ENCODE results near the gene ALX4. TPM values are rescaled to one million over a fixed set of nuclear protein-coding genes. Genes with fewer than 3 reads are reported as not detected.

Gene ALX4
- total RNA-seq, 1 donor from 2014 or later, result not detected

- Mint-ChIP-seq H3K4me3 (ENCODE audit: unreplicated experiment) (no peak overlapping the region), H3K27ac (ENCODE audit: unreplicated experiment) (no peak overlapping the region), H3K27me3 (ENCODE audit: unreplicated experiment) (no peaks in the 10 kb centered on the region), H3K4me1 (ENCODE audit: unreplicated experiment) (peaks cover 15% of the 10 kb centered on the region), H3K9me3 (ENCODE audit: unreplicated experiment) (no peaks in the 10 kb centered on the region), H3K36me3 (ENCODE audit: low read depth, unreplicated experiment) (peaks cover 7% of the 10 kb centered on the region)
- no peak for DNase-seq (ENCODE audit: low spot score)
- TF ChIP-seq, protein P1, sequence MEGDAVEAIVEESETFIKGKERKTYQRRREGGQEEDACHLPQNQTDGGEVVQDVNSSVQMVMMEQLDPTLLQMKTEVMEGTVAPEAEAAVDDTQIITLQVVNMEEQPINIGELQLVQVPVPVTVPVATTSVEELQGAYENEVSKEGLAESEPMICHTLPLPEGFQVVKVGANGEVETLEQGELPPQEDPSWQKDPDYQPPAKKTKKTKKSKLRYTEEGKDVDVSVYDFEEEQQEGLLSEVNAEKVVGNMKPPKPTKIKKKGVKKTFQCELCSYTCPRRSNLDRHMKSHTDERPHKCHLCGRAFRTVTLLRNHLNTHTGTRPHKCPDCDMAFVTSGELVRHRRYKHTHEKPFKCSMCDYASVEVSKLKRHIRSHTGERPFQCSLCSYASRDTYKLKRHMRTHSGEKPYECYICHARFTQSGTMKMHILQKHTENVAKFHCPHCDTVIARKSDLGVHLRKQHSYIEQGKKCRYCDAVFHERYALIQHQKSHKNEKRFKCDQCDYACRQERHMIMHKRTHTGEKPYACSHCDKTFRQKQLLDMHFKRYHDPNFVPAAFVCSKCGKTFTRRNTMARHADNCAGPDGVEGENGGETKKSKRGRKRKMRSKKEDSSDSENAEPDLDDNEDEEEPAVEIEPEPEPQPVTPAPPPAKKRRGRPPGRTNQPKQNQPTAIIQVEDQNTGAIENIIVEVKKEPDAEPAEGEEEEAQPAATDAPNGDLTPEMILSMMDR (IDR thresholded peaks at IDR 0.05; ENCODE audit: unreplicated experiment), result no peak
These were observed 66.2 kb downstream of the ALX4 start for GRCh38 chr11:44243595-44244343.

DNA sequence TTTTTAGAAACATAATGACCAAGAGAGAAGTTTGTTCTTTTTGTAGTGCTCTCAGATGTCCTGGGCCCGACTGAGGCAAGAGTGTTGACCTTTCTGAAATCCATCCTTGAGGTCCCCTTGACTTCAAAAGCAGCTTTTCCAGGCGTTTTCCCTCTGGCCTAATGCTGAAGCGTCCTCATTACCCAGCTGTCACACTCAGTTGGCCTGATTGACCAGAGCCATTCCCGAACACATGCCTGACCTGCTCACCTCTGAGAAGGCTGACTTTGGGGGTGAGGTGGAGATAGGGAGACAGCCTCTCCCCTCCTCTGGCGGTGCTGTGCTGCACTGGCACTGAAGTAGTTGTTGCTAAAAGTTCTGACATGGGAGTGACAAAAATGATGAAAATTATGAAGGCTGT is 66.9 kb downstream of the ALX4 start:
- no peak overlapping the region for H3K4me3 Mint-ChIP-seq (ENCODE audit: unreplicated experiment)
- H3K36me3 Mint-ChIP-seq (ENCODE audit: low read depth, unreplicated experiment), result peaks cover 7% of the 10 kb centered on the region
- DNase-seq (ENCODE audit: low spot score), result no peak
- no peaks in the 10 kb centered on the region for H3K9me3 Mint-ChIP-seq (ENCODE audit: unreplicated experiment)
- no peak overlapping the region for H3K27ac Mint-ChIP-seq (ENCODE audit: unreplicated experiment)
- TF ChIP-seq, protein P1 (IDR thresholded peaks at IDR 0.05; ENCODE audit: unreplicated experiment), result no peak
- peaks cover 15% of the 10 kb centered on the region for H3K4me1 Mint-ChIP-seq (ENCODE audit: unreplicated experiment)
- H3K27me3 Mint-ChIP-seq (ENCODE audit: unreplicated experiment), result no peaks in the 10 kb centered on the region

- Mint-ChIP-seq H3K4me1 (ENCODE audit: unreplicated experiment) (peaks cover 15% of the 10 kb centered on the region), H3K27me3 (ENCODE audit: unreplicated experiment) (no peaks in the 10 kb centered on the region), H3K4me3 (ENCODE audit: unreplicated experiment) (no peak overlapping the region), H3K9me3 (ENCODE audit: unreplicated experiment) (no peaks in the 10 kb centered on the region), H3K27ac (ENCODE audit: unreplicated experiment) (no peak overlapping the region), H3K36me3 (ENCODE audit: low read depth, unreplicated experiment) (peaks cover 7% of the 10 kb centered on the region)
- TF ChIP-seq, protein P1 (IDR thresholded peaks at IDR 0.05; ENCODE audit: unreplicated experiment), result no peak
- no peak for DNase-seq (ENCODE audit: low spot score)
These were observed 68.1 kb downstream of the ALX4 start for GRCh38 chr11:44241851-44242250.

DNA sequence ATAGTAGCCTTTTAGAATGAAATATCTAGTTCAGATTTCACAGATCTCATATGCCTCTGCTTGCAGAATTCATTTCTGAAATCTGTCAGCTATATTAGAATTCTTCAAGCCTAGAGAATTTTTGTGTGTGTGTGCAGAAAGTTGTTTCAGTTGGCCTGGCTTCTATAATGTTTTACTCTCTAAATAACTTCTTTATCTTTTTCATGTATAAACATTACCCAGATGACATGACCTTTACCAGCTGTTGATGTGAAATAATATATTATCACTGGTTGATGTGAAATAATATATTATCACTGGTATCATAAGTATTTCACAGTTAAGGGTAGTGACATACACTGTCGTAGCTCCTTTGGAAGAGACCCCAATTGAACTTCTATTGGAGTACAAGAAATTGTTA is 72.8 kb downstream of the ALX4 start:
- Mint-ChIP-seq H3K36me3 (ENCODE audit: low read depth, unreplicated experiment) (peaks cover 4% of the 10 kb centered on the region), H3K4me1 (ENCODE audit: unreplicated experiment) (no peaks in the 10 kb centered on the region), H3K27ac (ENCODE audit: unreplicated experiment) (no peak overlapping the region), H3K27me3 (ENCODE audit: unreplicated experiment) (no peaks in the 10 kb centered on the region), H3K9me3 (ENCODE audit: unreplicated experiment) (no peaks in the 10 kb centered on the region), H3K4me3 (ENCODE audit: unreplicated experiment) (no peak overlapping the region)
- no peak for DNase-seq (ENCODE audit: low spot score)
- TF ChIP-seq, protein P1 (IDR thresholded peaks at IDR 0.05; ENCODE audit: unreplicated experiment), result no peak

DNA sequence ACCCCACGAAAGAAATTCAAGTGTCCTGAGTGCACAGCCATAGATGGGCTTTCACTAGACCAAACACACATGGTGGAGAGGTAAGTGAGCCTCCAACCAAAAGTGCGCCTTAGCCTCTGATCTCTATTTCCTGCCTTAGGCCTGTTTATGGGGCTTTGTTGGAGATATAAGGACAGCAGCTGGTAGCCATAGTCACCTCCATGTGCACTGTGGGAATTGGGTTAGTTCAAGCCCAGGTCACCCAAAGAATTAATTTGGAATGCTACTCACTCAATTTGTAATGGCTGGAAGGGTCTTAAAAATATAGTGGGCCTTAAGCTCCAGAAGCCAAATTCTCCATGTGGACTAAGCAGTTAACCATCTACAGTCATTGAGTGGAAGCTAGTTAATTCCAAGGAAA is 73.6 kb downstream of the ALX4 start:
- TF ChIP-seq, protein P1 (IDR thresholded peaks at IDR 0.05; ENCODE audit: unreplicated experiment), result no peak
- no peaks in the 10 kb centered on the region for H3K9me3 Mint-ChIP-seq (ENCODE audit: unreplicated experiment)

More for the DNA sequence above, 73.6 kb downstream of the ALX4 start:
- no peaks in the 10 kb centered on the region for H3K27me3 Mint-ChIP-seq (ENCODE audit: unreplicated experiment)
- no peaks in the 10 kb centered on the region for H3K4me1 Mint-ChIP-seq (ENCODE audit: unreplicated experiment)
- no peak overlapping the region for H3K27ac Mint-ChIP-seq (ENCODE audit: unreplicated experiment)
- H3K4me3 Mint-ChIP-seq (ENCODE audit: unreplicated experiment), result no peak overlapping the region
- no peak for DNase-seq (ENCODE audit: low spot score)
- peaks cover 4% of the 10 kb centered on the region for H3K36me3 Mint-ChIP-seq (ENCODE audit: low read depth, unreplicated experiment)

Measured in endothelial cell (in vitro differentiated cells).